ENCODE results near the gene KLF16.

DNA sequence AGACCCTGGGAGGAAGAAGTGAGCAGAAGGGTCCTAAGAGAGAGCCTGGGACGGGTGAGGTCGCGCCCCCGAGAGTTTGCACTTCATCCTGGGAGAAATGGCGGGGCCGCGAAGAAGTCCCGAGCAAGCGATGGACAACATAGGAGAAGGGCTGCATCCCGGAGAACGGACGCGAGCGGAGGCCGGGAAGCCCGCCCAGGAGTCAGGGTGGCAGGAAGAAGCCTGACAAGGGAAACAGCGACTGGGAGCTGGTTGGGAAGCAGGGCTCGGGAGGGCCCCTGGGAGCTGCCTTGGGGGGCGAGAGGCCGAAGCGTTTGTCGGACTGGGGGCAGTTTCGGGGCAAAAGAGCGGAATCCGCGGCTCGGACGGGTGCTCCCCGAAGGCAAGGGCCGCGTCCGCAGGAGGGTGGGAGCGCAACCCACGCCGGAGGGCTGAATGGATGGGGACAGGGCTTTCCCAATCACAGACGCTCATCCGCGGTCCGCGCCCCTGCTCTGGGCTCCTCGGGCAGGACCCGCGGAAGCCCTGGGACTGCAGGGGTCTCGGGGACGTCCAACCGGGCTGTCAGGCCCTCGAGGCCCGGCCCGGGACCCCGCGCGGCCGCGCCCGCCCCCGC, 21.4 kb upstream of the KLF16 start:
- TF ChIP-seq, protein P1, sequence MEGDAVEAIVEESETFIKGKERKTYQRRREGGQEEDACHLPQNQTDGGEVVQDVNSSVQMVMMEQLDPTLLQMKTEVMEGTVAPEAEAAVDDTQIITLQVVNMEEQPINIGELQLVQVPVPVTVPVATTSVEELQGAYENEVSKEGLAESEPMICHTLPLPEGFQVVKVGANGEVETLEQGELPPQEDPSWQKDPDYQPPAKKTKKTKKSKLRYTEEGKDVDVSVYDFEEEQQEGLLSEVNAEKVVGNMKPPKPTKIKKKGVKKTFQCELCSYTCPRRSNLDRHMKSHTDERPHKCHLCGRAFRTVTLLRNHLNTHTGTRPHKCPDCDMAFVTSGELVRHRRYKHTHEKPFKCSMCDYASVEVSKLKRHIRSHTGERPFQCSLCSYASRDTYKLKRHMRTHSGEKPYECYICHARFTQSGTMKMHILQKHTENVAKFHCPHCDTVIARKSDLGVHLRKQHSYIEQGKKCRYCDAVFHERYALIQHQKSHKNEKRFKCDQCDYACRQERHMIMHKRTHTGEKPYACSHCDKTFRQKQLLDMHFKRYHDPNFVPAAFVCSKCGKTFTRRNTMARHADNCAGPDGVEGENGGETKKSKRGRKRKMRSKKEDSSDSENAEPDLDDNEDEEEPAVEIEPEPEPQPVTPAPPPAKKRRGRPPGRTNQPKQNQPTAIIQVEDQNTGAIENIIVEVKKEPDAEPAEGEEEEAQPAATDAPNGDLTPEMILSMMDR (IDR thresholded peaks at IDR 0.05; ENCODE audit: insufficient read depth, low read depth, low read length) = no peak
- no peak for TF ChIP-seq EZH2 (IDR thresholded peaks at IDR 0.05; ENCODE audit: insufficient read depth, low read length)
